NCI-H2107 (cell line): ENCODE data around the gene PTPN13.

Experiments
- DNase-seq: peaks from one replicate; lab custom pipeline; 2025; lab: John Stamatoyannopoulos, UW

The PTPN13 gene

GRCh38 chr4:86720508-86721068 lies 126.5 kb downstream of the PTPN13 start:
- no peak for DNase-seq

- DNase-seq: no peak
Observed at GRCh38 chr4:86721412-86721811, 127.3 kb downstream of the PTPN13 start.

- no peak for DNase-seq
Observed at GRCh38 chr4:86730310-86730709, 136.2 kb downstream of the PTPN13 start.

GRCh38 chr4:86737244-86737643 lies 143.1 kb downstream of the PTPN13 start:
- no peak for DNase-seq

- no peak for DNase-seq
Observed at GRCh38 chr4:86741846-86742245, 147.7 kb downstream of the PTPN13 start.

GRCh38 chr4:86744570-86744969 lies 150.5 kb downstream of the PTPN13 start:
- DNase-seq: no peak

GRCh38 chr4:86749121-86749520 lies 155.0 kb downstream of the PTPN13 start:
- DNase-seq: no peak

GRCh38 chr4:86755388-86755787 lies 161.3 kb downstream of the PTPN13 start:
- DNase-seq: no peak

- DNase-seq: no peak
Observed at GRCh38 chr4:86757468-86757867, 163.4 kb downstream of the PTPN13 start.

- no peak for DNase-seq
Observed at GRCh38 chr4:86759298-86759697, 165.2 kb downstream of the PTPN13 start.

GRCh38 chr4:86762649-86763048 lies 168.5 kb downstream of the PTPN13 start:
- no peak for DNase-seq

GRCh38 chr4:86769794-86770193 lies 175.7 kb downstream of the PTPN13 start:
- no peak for DNase-seq

- no peak for DNase-seq
Observed at GRCh38 chr4:86771141-86771540, 177.0 kb downstream of the PTPN13 start.

- no peak for DNase-seq
Observed at GRCh38 chr4:86775061-86775460, 180.9 kb downstream of the PTPN13 start.

GRCh38 chr4:86778175-86778574 lies 184.1 kb downstream of the PTPN13 start:
- DNase-seq: no peak

GRCh38 chr4:86788826-86789225 lies 194.7 kb downstream of the PTPN13 start:
- no peak for DNase-seq

GRCh38 chr4:86791126-86791525 lies 197.0 kb downstream of the PTPN13 start:
- no peak for DNase-seq

- DNase-seq: no peak
Observed at GRCh38 chr4:86809809-86810208, 215.7 kb downstream of the PTPN13 start.

GRCh38 chr4:86810847-86811246 lies 216.7 kb downstream of the PTPN13 start:
- no peak for DNase-seq

- no peak for DNase-seq
Observed at GRCh38 chr4:86815653-86816052, 221.5 kb downstream of the PTPN13 start.

GRCh38 chr4:86816501-86817273 lies 222.6 kb downstream of the PTPN13 start:
- DNase-seq: no peak

- no peak for DNase-seq
Observed at GRCh38 chr4:86818211-86818610, 224.1 kb downstream of the PTPN13 start.

GRCh38 chr4:86818841-86819240 lies 224.7 kb downstream of the PTPN13 start:
- DNase-seq: no peak

- no peak for DNase-seq
Observed at GRCh38 chr4:86819561-86819960, 225.4 kb downstream of the PTPN13 start.
